ENCODE results near the gene FNDC5.

The FNDC5 gene

GRCh38 chr1:32897082-32898049 is 26.7 kb upstream of the FNDC5 start:
- DNase-seq: no peak

- no peak for DNase-seq
Measured at GRCh38 chr1:32896451-32896850, 25.7 kb upstream of the FNDC5 start.

DNA sequence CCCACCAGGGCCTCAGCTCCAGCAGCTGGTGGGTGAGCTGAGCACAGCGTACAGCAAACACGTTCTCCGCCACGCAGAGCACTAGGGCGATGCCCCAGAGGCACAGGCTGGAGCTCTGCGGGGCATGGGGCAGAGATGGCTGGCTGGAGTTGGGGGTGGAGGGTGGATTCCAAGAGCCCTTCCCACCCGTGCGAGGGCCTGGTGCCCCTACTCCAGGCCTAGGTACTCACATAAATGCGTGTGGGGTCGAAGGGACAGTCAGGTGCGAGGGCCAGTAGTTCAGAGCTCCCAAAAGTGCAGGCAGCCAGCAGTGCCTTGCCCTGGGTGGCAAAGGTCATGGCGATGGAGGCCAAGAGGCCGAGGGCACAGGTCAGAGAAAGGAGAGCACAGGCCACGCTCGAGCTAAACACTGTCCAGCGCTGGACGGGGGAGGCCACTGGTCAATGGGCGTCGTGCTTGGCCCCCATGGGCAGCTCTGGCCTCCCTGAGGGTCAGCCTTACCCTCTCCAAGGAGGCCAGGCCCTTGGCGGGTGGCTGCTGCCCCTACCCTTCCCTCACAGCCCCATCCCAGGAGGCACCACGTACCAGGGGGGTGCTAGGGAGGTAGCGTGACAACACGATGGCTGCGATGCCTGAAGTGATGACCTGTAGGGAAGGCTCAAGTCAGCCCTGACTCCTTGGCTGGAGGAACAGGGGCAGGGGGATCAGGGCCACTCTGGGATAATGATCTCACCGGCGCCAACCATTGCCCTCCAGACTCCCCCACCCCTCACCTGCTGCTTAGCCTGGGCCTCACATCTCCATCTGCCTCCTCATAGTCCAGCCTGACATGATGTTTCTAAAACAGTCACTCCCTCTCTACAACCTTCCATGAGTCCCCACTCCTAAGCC is 24.9 kb upstream of the FNDC5 start:
- DNase-seq: no peak

DNA sequence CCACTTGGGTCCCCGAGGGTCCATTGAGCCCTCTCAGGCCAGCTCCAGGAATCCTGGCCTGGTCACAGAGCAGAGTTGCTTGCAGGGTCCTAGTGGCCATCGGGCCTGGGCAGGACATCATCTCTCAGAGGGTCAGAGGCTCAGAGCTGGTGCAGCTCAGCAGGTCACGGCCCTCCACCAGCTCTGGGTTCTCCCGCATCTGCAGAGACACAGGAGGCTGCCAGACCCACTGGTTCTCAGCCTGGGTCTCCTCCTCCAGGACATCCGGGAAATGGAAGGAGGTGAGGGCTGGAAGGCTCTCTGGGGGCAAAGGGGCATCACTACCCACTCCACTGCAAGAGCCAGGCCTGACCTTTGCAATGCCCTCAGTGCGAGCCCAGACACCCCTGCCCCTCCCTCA is 24.0 kb upstream of the FNDC5 start:
- DNase-seq: no peak

- DNase-seq: no peak
Measured at GRCh38 chr1:32894019-32894600, 23.4 kb upstream of the FNDC5 start.

DNA sequence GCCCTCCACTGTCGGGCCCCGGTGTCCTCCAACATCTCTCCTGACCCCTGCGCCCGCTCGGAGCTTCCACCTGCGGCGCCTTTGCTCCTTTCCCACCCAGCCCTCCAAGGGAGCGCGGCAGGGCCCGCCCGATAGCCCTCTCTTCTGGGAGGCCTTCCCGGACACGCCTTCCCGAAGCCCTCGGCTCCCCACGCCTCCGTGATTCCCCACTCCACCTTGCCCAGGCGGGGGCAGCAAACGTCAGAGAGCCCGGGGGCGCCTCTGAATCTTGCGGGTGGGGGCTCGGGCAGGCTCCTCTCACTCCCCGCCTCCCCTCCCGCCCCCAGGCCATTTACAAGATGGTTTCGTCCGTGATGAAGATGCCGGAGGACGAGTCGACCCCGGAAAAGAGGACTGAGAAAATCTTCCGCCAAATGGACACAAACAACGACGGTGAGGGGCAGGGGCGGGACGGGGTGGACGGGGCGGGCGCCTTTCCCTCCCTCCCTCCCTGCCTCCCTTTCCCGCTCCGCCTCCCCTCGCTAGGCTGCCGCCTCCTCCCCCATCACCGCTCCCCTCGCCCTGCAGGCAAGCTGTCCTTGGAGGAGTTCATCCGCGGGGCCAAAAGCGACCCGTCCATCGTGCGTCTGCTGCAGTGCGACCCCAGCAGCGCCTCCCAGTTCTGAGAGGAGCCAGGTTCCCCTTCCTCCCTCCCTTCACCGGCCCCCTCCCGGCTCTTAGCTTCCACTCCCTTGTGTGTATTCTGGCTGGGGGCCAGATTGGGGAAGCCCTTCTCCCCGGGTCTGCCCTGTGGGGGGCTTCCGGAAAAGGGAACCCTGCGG is 22.7 kb upstream of the FNDC5 start:
- DNase-seq: no peak

DNA sequence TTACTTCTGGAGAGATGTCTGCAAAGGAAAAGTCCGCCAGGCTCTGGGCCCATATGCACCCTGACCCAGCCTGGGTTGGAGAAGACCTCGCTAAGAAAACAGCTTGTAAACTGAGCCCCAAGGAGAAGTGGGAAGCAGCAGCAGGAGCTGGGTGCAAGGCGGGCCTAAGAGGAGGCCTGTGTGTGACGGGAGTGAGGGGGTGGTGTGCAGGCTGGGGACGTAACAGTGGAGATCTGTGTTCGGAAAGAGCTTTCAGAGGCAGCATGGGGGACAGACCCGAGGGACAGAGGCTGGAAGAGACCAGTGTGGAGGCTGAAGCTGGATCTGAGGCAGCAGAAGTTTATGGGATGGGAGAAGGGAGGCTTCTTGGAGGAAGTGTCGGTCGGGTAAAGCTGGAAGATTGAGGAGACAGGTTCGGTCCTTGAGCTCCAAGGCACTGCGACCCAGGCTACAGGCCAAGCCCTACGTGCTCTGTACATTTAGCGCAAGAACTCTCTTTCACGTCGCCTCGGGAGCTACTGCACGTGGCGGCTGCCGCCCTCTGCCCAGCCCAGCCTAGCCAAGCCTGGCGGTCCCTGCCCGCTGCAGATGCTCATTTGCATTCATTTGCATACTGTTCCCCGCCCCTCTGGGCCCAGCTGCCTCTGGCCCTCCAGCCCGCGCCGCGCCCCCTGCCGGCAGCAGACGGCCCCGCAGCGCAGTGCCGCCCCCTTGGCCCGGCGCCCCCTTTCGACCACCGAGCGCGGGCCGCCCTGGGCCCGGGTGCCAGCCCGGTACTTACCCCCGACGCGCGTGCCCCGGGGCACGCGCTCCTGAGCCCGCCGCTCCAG is 21.9 kb upstream of the FNDC5 start:
- DNase-seq: peak; percentile 53

DNA sequence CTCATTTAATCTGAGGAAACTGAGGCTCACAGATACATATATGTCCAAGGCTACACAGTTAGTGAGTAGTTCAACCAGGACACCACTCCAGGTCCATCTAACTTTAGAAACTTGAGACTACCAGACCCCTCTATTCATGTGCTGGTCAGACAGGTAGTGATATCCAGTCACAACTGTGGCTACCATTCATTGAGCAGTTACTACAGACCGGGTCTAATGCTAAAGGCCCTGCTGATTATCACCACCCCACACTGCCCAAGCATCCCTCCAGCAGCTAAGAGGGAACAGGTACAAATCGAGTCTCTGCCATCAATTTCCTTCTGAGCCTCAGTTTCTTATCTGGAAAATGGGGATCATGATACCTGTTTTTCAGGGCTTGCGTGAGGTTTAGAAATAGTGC is 20.9 kb upstream of the FNDC5 start:
- no peak for DNase-seq

DNA sequence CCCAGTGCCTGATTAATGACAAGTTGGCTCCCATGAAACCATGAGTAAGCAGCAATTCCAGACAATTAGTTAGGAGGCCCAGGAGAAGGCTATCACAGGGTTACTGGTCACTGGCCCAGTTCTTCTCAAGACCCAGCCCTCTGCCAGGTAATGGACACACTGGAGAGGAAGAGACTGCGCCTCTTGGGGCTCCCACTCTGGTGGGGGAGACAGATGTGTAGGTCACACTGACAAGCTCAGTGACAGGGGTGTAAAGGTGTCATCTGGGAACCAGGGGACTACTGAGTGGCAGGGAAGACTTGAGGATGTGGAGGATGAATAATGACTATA is 20.5 kb upstream of the FNDC5 start:
- DNase-seq: no peak

DNA sequence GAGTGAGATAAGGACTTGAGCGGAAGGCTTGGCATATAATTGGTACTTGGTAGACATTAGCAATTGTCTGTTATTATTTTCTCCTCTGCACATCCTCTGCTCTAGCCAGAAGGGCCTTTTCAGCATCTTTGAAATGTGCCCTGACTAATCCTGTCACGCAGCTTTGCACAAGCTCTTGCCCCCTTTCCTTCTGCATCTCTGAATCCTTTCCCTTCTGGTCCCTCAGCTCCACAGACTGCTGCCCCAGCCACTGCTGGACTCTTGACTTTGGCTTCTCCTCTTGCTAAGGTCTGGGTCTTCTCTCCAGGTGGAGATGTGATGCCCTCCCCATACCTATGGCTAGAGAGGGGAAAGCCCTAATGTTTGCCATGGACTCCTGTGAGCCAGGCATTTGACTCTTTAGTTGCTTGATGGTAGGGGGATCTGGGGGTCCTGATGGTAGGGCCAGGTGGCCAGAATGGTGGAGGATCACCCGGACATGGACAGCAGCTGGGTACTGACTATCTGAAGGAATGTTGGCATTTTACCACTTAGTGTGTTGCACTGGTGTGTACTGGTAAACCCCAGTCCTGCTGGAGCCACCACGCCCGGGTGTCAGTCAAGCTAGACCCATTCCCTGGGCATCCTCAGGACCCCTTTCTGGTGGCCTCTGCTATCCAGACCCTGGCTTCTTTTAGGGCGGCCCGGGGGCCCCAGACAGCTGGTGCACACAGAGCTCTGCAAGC is 20.0 kb upstream of the FNDC5 start:
- DNase-seq: no peak

DNA sequence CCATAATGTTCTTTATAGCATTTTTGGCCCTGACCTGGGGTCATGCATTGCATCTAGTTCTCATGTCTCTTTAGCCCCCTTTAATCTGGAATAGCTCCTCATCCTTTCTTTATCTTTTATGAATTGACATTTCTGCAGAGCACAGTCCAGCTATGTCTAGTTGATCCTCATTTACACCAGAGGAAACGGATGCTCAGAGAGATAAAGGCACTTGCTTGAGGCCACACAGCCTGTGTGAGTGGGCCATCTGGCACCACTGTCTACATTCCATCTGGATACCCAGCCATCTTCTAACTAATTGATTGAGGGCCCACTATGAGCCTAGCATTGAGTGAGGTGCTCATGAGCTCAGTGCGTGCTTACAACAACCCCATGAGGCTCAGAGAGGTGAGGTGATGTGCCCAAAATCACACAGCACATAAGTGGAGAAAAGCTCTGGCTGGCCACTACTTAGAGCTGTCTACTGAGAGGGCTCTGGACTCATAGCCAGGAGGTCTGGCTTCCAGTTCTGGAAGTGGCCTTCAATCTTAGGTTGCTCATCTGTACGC is 19.1 kb upstream of the FNDC5 start:
- DNase-seq: no peak

- DNase-seq: no peak
Measured at GRCh38 chr1:32888677-32889420, 18.1 kb upstream of the FNDC5 start.

- DNase-seq: no peak
Measured at GRCh38 chr1:32888134-32888533, 17.4 kb upstream of the FNDC5 start.

- no peak for DNase-seq
Measured at GRCh38 chr1:32887623-32888022, 16.9 kb upstream of the FNDC5 start.

DNA sequence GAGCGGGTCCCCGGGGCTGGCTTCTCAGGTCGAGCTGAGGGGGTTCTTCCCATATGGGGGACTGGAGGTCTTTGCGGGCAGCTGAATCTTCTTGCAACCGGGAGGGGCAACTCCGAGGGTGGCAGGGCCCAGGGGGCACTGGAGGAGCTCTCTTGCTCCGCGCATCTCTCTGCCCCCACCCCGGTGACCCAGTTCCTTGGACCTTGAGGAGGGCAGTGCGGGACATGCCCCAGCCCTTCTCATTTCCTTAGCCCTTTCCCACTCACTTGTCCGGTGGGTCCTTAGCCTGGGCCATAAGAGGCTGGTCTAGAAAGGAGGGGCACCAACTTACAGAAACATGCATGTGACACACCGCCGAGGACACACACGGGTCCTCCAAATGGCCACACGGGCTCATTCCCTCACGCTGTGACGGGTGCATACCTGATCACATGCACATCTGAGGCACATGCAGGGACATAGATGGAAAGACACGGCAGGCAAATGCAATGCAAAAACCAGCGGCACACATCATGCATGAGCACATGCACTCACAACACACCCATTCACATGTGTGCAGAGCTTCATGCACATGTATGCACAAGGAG is 16.2 kb upstream of the FNDC5 start:
- DNase-seq: no peak

DNA sequence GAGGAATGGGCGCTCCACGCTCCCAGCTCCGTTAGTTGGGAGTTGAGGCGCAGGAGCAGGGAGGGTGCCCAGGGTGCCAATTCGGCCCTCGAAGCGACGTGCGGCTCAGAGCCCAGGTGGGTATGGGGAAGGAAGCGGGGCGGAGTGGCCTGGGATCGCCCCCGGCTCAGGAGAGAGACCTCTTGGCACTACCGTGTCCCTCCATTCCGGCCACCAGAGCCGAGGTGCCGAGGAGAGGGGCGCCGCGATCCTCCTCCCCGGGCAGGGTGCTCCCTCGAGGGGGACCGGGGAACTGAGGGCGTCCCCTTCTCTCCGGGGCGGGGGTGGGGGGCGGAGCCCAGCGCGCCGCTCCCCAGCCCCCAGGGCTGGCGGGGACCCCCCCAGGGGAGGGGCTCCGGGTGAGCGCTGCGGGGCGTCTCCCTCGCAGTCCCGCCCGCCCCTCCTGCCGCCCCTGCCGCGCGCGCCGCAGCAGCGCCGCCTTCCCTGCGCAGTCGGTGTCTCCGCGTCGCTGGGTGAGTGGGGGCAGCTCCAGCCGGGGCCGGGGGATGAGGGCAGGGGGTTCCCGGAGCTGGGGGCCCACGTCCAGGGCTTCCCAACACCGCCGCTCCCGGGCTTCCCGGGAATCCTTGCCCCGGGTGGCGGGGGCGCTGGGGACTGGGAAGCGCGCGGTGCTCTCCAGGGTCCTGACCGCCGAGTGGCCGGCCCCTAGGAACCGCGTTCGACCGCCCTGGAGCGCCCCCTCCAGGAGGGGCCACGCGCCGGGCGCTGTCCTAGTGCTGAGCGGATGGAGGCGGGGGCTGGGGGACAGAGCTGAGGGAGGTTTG is 15.5 kb upstream of the FNDC5 start, which contains the start of gene HPCA:
TSS of gene HPCA (plus strand) at position 488 of the 824 bp plus-strand sequence. CDS start 2,408 bp downstream, outside the sequence.
- no peak for DNase-seq

DNA sequence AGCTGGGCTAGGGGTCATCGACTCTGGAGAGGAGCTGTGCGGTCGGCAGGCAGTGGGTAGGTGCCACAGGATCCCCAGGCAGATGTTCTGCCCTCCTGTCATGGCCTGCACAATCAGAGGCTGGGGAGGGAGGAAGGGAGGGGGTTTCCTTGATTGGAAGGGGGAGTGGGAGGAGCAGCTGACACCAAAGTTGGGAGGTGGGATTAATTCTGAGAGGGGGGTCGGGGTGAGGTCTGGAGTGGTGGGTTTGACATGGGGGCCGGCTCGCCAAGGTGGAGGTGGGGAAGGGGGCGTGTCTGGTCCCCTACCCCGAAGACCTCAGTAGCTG is 14.9 kb upstream of the FNDC5 start:
- no peak for DNase-seq

GRCh38 chr1:32884726-32885125 is 14.0 kb upstream of the FNDC5 start:
- DNase-seq: no peak

DNA sequence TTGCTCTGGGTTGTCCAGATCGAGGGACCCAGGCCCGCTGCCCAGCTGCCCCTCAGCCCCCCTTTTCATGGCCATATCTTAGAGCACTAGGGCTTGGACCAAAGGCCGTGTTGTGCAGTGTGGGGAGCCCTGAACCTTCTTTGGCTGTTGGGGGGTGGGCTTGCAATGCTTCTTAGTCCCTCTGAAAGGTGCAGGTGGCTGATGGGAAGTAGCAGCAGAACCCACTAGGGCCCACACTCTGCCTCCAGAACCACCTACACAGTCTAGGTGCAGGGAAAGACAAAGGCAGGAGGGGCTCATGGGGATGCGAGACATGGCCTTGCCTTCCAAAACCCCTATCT is 13.3 kb upstream of the FNDC5 start:
- no peak for DNase-seq

All from activated CD4-positive, CD25-positive, alpha-beta regulatory T cell treated with anti-CD3 and anti-CD28 coated beads, Interleukin-2, amount 50 U/mL, for 72 hours (primary cell).